NCI-H2107 treated with DMSO at 0.1 percent for 48 hours (cell line): ENCODE data around the gene FAM241B.

Experiments used
- DNase-seq: peaks from one replicate; lab custom pipeline; 2025; ENCODE audit not compliant: unreplicated experiment; lab: John Stamatoyannopoulos, UW

FAM241B gene

GRCh38 chr10:69633673-69634635 is 3.9 kb downstream of the FAM241B start:
- no peak for DNase-seq

- DNase-seq, result no peak
Measured at GRCh38 chr10:69634759-69635425, 4.8 kb downstream of the FAM241B start.

GRCh38 chr10:69635428-69636272 is 5.6 kb downstream of the FAM241B start:
- no peak for DNase-seq

DNA sequence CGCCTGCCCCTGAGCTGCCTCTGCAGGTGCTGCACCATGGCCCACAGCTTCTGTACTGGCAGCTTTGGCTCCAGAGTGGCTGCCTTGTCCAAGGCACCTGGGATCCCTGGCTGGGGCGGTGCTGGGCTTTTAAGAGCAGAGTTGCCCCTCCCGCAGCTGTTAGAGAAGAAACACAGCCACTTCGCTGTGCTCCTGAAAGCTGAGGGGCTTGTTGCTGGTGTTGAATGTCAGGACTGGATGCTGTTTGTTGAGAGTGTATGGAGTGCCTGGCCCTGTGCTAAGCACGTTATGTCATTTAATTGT is 6.2 kb downstream of the FAM241B start:
- DNase-seq, result no peak

DNA sequence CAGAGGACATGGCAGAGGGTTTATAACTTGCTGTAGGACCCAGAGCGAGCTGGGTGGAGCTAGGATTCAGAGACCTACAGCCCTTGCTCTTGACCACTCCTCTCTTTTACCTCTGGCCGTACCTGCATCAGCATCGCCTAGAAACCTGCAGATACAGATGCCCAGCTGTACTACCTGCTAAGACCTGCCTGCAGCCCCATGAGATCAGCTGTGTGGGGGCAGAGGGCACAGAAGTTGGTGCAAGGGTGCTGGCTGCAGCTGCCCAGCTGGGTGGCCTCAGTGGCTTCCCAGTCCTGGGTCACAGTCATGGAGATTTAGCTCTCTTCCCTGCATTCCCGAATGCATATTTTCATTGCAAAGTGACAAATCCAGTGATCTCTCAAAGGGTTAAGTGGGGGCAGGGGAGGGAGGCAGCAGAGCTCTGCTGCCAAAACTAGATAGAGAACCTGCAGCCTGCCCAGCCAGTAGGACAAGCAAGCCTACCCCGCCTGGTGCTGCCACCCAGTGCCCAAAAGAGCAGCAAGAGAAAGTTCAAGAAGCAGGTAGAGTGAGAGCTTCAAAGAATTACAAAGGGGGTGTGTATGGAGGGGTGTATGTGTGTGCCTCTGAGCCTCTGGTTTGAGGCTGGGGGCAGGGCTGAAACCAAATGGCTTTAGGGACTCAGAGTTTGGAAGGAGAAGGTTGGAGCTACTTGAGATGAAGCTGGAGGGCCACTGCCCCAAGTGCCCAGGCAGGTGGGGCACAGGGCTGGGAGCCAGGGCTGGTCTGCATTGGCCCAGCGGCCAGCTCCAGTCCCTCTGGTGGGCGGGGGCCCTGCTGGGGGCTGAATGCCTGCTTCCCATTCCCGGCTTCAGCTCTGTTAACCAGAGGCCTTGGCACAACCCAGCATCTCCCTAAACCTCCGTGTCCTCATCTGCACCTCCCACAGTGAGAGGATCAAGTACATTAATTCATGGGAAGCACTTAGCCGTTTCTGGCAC is 6.9 kb downstream of the FAM241B start:
- peak; percentile 7 for DNase-seq

DNA sequence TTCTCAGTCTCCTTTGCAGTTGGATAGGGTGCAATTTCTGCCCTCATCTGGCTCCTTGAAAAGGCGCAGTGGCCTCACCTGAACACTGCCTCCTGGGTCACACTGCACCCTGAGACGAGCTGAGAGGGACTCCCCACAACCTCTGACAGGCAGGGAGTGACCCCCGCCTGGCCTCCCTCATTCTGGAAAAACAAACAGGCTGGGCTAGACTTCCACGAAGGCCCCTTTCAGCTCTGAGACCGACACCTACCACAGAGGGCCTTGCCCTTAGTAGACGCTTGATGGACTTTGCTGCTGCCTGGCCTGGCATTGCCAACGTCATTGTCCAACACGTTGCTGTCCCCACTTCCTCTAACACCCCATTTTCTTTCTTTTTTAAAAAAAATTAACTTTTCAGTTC is 8.6 kb downstream of the FAM241B start:
- DNase-seq, result no peak

DNA sequence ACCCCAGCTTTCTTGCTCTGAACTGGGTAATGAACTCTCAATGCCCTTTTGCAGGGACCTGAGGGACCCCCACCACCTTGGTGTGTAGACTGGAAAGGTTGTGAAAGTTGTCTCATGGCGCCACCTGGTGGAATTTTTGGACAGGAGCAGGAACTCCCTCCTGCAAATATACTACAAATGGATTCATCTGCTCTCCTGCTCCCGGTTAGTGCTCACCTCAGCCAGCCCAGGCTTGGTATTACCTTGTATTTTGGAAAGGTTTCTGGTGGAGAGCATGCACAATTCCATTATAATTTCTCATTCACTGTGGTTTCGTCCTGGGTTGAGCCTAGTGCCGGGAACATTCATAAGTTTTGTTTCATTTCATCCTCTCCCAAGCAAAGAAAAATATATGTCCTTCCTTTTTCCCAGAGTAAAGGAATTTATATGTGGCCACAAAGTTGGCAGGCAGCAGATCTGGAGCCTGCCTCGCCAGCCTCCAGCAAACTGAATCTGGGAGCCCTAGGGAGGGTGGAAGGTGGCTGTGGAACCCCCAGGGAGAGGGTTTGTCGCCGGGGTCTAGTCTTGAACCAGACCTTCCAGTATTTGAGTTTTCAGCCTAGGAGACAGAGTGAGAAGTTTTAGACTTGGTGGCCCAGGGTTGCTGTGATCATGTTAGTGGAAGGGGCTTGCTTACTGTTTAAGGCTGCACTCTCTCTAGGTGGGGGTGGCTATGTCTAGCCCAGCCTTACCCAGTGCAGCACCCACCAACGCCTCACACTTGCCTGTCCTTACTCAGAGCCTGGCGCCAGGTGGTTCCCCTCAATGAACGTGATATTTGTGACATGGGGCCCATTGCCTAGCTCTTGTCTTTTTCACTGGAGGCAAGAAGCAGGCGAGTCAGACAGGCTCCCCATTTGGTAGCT is 9.5 kb downstream of the FAM241B start:
- DNase-seq, result peak; percentile 1

- no peak for DNase-seq
Measured at GRCh38 chr10:69640196-69640980, 10.3 kb downstream of the FAM241B start.

GRCh38 chr10:69641261-69641980 is 11.4 kb downstream of the FAM241B start:
- no peak for DNase-seq

GRCh38 chr10:69642747-69643146 is 12.7 kb downstream of the FAM241B start:
- no peak for DNase-seq

DNA sequence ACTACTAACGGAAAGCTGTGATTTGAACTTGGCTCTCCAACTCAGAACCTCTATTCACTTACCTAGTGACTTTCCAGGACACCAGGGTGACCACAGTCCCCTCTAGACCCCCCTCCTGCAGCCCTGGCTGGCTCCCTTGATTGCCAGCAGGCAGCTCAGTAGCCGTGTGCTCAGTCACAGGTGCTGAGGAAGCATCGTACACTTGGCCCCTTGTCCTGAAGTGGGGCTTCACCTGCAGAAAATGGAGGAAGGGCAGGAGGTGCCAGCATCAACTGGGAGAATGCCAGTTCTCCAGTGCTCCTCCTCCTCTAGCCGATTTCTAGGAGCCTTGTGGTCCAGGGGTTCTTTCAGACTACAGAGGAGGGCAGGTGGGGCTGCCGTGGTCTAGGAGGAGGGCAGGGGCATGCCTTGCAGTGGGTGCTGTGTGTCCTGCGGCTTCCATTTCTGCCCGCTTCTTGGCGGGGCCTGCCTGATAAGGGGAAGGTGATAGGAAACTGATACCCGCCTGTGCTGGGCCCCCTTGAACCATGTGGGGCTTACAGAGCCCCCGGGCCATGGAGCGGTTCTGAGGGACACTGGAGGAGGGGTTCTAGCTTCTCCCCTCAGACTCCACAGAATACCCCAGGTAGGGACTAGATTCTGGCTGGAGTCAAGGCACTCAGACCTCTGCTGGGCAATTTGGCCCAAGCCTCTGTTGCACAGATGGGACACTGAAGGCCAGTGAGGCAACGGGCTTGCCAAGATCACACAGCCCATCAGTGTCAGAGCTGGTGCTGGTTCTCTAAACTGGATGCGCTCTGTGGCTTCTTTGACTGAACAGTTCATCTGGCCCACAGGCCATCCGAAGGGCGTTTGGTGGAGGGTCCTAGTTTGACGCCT is 14.0 kb downstream of the FAM241B start:
- no peak for DNase-seq

DNA sequence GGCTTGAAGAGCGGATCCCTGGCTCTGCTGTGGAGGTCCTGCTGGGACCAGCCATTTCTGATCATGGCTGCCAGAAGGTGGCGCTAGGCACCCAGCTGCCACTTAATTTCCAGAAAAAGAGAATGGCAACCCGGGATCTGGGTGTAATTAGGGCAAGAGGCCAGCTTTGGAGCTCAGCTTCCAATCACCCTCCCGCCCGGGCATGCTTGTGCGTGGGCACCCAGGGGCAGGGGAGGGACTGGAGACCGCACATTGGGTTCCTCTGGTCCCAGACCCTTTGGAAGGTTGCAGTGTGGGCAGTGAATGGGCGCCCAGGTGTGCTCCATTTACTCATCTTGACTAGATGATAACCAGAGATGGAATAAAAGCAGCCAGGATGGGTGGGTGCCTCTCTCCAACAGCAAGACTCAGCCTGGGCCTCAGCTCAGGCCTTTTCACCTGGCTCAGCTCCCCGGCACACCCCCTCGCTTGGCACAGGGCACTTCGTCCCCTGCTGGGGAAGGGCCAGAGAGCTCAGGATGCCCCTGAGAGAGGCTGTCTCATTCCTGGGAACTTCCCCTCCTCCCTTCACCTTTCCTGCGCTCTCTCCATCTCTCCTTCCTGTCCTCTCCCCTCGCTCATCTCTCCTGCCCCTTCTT is 14.7 kb downstream of the FAM241B start:
- DNase-seq, result no peak

GRCh38 chr10:69645296-69646184 is 15.5 kb downstream of the FAM241B start:
- no peak for DNase-seq

DNA sequence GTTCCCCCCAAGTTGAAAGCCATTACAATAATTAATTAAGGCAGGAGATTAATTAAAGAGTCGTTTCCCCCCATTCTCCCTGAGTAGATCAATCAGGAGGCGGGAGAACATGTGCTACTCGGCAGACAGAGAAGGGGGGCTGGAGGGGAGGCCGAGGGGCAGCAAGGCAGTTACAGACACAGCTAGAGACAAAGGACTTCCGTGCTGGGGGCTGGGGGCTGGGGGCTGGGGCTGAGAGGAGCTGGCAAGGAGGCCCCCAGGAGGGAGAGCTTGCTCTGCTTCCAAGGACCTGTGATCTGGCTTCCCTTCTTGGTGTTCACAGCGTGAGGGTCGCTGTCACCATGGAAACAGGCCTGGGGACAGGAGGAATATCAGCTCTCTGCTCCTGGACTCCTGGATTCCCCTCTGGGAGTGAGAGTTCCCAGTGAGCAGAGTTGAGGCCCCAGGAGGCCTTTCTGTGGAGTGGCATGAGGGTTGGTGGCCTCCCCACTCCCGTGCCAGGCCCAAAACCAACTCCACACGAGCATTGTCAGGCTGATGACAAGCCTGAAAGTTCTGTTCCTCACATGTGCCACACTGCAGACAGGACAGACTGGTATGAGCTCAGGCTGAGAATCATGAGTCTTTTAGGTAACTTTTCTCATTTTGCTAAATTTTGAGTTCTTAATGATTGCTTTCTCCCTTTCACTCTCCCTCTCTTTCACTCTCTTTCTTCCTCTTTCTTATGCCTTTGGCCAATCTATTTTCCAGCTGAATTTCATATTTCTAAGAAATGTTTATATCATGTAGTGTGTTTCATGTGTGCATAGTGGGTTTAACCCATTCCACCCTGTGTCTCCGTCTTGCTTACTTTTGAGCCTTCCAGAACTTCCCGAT is 16.4 kb downstream of the FAM241B start:
- no peak for DNase-seq

GRCh38 chr10:69647126-69647525 is 17.1 kb downstream of the FAM241B start:
- no peak for DNase-seq
